NCI-H146 treated with DMSO at 0.1 percent for 48 hours (cell line): ENCODE measurements around the gene GLOD5.

Source experiments
- DNase-seq: peaks from one replicate; lab custom pipeline; 2025; ENCODE audit not compliant: unreplicated experiment; lab: John Stamatoyannopoulos, UW

GLOD5 gene

GRCh38 chrX:48753708-48754228 lies 7.8 kb upstream of the GLOD5 start:
- DNase-seq: no peak

- no peak for DNase-seq
Measured at GRCh38 chrX:48754238-48754637, 7.3 kb upstream of the GLOD5 start.

DNA sequence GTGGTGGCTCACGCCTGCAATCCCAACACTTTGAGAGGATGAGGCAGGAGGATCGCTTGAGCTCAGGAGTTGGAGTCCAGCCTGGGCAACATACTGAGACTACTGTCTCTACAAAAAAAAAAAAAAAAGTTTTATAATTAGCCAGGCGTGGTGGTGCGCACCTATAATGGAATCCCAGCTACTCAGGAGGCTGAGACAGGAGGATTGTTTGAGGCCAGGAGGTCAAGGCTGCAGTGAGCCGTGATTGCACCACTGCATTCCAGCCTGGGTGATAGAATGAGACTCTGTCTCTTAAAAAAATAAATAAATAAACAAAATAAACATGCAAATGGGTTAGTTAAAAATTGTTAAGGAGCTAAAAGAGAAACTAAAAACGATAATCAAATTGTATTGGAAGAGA lies 7.7 kb downstream of the GLOD5 start:
- no peak for DNase-seq

GRCh38 chrX:48770296-48770695 lies 8.7 kb downstream of the GLOD5 start:
- DNase-seq: no peak

DNA sequence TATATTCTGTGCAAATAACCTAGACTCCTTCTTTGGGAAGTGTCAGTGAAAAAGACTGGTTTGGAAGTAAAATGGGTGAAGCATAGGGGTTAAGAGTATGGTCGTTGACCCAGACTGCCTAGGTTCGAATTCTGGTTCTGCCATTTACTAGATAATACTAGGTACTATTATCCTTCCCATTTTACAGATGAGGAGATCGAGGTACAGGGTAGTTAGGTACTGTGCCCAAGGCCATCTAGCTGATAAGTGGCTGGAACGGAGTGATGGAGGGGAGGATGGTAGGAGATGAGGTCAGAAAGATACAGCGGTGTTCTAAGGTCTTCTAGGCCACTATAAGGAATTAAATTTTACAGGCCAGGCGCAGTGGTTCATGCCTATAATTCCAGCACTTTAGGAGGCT lies 11.1 kb downstream of the GLOD5 start:
- DNase-seq: no peak

- no peak for DNase-seq
Measured at GRCh38 chrX:48776818-48777439, 15.4 kb downstream of the GLOD5 start.

DNA sequence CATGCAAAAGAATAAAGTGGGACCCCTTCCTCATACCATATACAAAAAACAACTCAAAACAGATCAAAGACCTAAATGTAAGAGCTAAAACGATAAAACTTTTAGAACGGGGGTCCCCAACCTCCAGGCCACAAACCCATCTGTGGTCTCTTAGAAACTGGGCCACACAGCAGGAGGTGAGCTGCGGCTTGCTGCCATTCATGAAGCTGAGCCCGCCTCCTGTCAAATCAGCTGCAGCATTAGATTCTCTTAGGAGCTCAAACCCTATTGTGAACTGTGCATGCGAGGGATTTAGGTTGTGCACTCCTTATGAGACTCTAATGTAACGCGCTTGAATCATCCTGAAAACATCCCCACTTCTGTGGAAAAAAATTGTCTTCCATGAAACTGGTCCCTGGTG lies 17.9 kb downstream of the GLOD5 start:
- DNase-seq: no peak

DNA sequence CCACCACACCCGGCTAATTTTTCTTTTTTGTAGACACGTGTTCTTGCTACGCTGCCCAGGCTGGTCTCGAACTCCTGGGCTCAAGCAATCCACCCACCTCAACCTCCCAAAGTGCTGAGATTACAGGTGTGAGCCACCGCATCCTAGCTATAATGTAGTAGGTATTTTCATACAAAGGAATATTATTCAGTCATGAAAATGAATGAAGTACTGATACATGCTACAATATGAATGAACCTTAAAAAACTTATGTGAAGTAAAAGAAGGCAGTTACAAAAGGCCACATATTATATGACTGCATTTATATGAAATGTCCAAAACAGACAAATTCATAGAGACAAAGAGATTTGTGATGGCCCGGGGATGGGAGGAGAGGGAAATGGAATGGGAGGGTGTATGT lies 20.2 kb downstream of the GLOD5 start:
- DNase-seq: no peak

GRCh38 chrX:48782216-48782615 lies 20.7 kb downstream of the GLOD5 start:
- DNase-seq: no peak

GRCh38 chrX:48782795-48783194 lies 21.2 kb downstream of the GLOD5 start:
- no peak for DNase-seq

- DNase-seq: no peak
Measured at GRCh38 chrX:48784726-48785125, 23.2 kb downstream of the GLOD5 start.

GRCh38 chrX:48785186-48785539 lies 23.6 kb downstream of the GLOD5 start:
- no peak for DNase-seq

DNA sequence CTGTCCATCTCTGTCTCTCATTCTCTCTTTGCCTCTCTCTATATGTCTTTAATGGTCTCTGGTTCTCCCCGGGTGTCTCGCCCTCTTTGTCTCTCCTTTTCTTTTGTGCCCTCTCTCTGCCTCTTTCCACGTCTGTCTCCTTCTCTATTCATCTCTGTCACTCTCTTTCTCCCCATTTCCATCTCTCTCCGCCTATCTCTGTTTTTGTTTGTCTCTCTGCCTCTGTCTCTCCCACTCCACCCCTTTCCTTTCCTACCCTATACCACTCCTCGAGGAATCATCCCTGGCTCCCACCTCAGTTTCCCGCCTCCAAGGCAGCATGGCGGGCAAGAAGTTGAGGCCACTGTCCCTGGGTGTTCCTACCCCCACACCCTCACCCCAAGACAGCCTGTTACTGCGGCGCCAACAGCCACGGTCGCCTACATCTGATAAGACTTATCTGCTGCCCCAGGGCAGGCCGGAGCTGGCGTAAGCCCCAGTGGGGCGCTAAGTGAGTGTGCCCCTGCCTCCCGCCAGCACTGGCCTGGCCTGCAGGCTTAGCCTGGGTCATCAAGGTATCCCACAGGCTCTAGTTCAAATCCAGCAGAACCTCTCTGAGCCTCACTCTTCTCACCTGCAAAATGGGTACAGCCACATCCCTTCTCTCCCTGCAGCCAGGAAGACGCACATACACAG lies 24.1 kb downstream of the GLOD5 start:
- DNase-seq: no peak

DNA sequence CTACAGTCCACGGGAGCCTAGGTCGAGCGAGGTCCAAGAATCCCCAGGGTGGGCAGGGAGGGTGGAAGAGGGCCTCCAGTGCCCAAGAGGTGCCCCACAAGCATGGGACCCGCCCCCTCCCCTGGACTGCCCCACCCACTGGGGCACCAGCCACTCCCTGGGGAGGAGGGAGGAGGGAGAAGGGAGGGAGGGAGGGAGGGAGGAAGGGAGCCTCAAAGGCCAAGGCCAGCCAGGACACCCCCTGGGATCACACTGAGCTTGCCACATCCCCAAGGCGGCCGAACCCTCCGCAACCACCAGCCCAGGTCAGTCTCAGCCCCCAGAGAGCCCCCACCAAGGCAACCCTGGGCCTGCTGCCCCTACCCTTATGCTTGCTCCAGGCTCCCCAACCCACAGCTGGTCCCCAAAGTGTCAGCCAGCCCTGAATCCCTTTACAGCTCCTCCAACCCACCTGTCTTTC lies 24.8 kb downstream of the GLOD5 start, which contains the start of gene GATA1:
GATA1 (plus strand) TSS at position 250 of the 460 bp plus-strand sequence. CDS start 4,520 bp downstream, outside the sequence.
- no peak for DNase-seq

DNA sequence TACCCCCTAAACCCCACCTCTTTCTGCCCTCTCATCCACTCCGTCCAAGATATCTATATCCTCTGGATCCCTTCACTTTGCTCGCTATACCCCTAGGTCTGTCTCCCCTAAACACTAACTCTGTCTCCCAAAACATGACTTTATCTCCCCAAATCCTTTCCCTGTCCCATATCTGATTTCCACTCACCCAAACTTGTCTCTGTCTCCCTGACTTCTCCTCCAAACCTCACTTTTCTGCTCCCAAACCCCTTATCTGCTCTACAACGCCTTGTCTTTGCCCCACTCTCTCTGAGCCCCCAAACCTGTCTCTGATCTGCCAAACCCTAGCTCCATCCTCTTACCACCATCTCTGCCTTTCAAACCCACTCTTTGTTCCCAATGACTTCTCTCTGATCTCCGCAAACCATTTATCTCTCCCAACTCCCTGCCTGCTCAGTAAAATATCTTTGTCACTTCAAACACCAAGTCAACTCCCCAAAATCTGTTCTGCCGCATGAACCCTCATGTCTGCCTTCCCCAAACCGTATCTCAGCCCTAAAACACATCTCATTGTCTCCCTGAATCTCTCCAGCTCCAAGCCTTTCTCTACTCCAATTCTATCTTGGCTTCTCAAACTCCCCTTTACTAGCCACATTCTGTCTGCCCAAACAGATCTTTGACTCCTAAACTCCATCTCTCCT lies 25.4 kb downstream of the GLOD5 start:
- no peak for DNase-seq

DNA sequence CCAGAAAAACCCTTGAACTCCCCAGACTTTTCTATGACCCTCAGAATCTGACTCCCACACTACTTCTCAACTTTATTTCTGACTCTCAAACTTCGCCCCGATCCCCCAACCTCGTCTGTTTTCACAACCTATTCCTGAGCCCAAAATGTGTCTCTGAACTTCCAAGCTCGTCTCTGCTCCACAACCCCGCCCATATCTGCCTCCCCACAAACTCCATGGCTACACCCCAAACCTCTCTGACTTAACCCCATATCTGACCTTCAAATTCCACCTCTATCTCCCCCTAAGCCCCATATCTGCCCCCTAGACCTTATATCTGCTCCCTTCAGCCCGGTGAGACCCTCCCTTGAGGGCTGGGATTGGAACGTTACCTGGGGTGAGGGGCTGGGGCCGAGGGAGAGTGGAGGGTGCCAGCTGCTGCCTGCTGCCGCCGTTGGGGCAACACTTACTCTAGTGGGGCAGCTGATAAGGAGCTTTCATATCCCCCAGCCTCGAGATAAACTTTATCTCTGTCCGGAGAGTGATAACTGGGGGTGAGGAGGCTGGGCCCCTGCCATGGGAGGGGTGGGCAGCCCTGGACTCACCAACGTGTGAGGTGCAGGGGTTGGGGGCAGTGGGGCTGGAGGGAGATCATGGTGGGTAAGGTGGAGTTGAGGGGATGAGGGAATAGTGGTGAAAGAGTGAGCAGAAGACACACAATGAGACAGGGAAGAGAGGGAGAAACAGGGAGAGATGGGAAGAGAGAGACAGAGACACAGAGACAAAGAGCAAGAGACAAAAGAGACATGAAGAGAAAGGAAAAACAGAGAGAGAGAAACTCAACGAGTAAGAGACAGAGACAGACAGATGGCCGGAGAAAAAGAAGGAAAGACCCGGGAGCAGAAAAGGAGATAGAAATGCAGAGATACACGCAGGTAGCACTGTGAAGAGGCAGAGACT lies 26.2 kb downstream of the GLOD5 start:
- DNase-seq: no peak

DNA sequence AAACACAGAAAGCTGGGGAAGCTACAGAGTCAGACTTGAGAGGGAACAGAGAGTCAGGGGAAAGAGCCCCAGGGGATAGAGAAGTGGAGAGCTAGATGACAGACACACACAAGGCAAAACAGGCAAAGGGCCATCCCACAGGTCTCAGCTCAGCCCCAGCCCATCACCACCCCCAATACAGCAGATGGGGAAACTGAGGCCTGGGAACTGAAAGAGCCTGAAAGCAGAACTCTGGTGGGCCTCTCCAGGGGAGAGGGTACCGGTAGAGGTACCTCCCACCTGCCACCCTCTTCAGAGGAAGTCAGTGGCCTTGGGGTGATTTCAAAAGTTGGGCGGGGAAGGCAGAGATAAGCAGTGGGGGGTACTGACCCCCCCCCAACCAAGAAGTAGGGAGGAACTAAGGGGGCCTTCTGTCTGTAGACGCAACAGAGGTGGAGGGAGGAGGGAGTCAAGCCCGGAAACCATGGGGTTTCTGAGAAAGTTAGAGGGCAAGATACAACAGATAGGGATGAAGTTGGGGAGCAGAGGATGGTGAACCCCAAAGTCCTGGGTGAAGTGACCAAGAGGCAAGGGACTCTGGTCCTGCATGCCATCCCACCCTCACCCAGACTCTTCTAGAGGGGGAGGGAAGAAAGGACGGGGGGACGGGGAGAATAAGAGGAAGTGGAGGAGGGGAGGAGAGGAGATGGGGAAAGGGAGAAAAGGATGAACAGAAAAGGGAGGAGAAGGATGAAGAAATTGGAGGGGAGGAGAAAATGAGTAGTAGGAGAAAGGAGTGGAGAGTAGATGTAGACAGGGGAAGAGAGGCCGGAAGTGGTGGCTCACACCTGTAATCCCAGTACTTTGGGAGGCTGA lies 28.0 kb downstream of the GLOD5 start:
- no peak for DNase-seq

DNA sequence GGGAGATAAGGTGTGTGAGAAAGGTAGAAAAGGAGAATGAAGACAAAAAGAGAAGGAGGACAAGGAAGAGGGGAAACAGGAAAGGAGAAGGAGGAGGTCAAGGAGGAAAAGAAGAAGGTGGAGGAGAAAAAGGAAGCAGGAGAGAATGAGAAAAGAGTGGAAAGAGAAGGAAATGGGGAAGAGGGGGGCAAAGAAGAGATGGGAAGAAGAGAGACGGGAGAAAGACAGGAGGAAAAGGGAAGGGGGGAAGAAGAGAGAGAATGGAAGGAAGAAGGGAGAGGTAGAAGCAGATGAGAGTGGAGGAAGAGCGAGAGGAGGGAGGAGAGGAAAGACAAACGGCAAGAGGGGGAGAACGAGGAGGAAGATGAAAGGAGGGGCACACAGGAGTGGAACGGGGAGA lies 28.9 kb downstream of the GLOD5 start:
- DNase-seq: no peak

GRCh38 chrX:48791063-48791820 lies 29.7 kb downstream of the GLOD5 start:
- no peak for DNase-seq
